ACC112 (cell line): ENCODE data around the gene TBC1D22A.

Source experiments
- H2AFZ ChIP-seq: fragments of 200-600 bp; sonication (generic); one replicate; pipeline ENCODE4 v1.6.0; 2017; ENCODE audit warnings: antibody characterized with exemption, low read length; ENCODE audit not compliant: unreplicated experiment
- H3K27ac ChIP-seq: fragments of 200-600 bp; sonication (generic); 2 replicates; pipeline ENCODE4 v1.5.1; 2014; ENCODE audit warnings: low read depth, mild to moderate bottlenecking, antibody characterized with exemption, low read length, moderate library complexity
- H3K27me3 ChIP-seq: fragments of 200-600 bp; sonication (generic); 2 replicates; pipeline ENCODE4 v1.6.1; 2014; ENCODE audit warnings: mild to moderate bottlenecking, antibody characterized with exemption, low read length, moderate library complexity, mixed read lengths; ENCODE audit not compliant: insufficient read depth
- H3K36me3 ChIP-seq: fragments of 200-600 bp; sonication (generic); 2 replicates; pipeline ENCODE4 v1.6.1; 2016; ENCODE audit warnings: mild to moderate bottlenecking, antibody characterized with exemption, low read length, moderate library complexity, mixed read lengths; ENCODE audit not compliant: insufficient read depth
- H3K4me1 ChIP-seq: fragments of 200-600 bp; sonication (generic); one replicate; pipeline ENCODE4 v1.6.1; 2016; ENCODE audit warnings: low read length, mixed read lengths; ENCODE audit not compliant: insufficient read depth, unreplicated experiment, control insufficient read depth
- H3K4me3 ChIP-seq: fragments of 200-600 bp; sonication (generic); 2 replicates; pipeline ENCODE4 v1.5.1; 2014; ENCODE audit warnings: mild to moderate bottlenecking, low read depth, low read length
- H3K79me2 ChIP-seq: fragments of 200-600 bp; sonication (generic); one replicate; pipeline ENCODE4 v1.6.0; 2016; ENCODE audit warnings: low read length; ENCODE audit not compliant: control insufficient read depth, unreplicated experiment, insufficient read depth

Gene TBC1D22A

GRCh38 chr22:46789992-46790391 is 27.5 kb downstream of the TBC1D22A start:
- H3K27ac ChIP-seq, result no peak overlapping the region
- peaks cover 2% of the 10 kb centered on the region for H3K79me2 ChIP-seq
- H3K4me1 ChIP-seq, result peaks cover 4% of the 10 kb centered on the region
- H3K4me3 ChIP-seq, result no peak overlapping the region
- no peaks in the 10 kb centered on the region for H3K36me3 ChIP-seq
- no peaks in the 10 kb centered on the region for H3K27me3 ChIP-seq
- H2AFZ ChIP-seq, result no peak overlapping the region

GRCh38 chr22:46791201-46791731 is 28.8 kb downstream of the TBC1D22A start:
- H3K27me3 ChIP-seq, result no peaks in the 10 kb centered on the region
- H2AFZ ChIP-seq, result no peak overlapping the region
- H3K27ac ChIP-seq, result peak overlapping the region; percentile 39; the same call in 1 of the 2 replicates
- H3K79me2 ChIP-seq, result peaks cover 2% of the 10 kb centered on the region
- no peak overlapping the region for H3K4me3 ChIP-seq
- no peaks in the 10 kb centered on the region for H3K36me3 ChIP-seq
- peaks cover 4% of the 10 kb centered on the region for H3K4me1 ChIP-seq

DNA sequence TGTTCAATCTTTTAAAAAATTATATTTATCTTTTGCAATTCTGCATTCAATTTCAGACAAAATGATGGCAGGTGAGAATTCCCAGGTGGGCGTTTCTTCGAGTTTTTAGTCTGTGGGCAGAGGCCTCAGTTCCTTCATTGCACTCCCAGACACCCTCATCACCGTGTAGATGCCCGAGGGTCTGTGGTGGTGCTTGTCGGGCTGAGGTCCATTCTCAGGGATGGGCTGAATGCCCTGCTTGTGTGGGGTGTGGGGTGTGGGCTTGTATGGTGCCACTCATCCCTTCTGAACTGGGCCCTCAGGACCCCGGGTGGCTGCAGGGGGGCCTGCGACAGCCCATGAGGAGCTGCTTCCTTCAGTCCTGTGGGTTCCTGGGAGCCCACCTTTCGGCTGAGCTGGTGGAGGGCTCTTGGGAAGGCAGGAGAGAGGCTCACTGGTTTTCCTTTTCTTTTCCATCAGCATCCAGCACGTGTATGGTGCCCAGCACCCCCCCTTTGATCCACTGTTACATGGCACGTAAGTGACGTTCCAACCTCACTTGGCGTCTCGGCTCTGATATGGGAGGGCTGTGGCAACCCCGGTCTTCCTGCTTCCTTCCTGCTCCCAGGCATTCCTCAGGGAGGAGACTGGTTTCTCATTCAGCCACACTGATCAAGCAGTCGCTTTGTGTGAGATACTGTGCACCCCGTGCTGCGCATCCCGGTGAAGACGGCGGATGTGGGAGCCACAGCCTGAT is 29.8 kb downstream of the TBC1D22A start:
- Histone ChIP-seq H2AFZ (no peak overlapping the region), H3K27me3 (no peaks in the 10 kb centered on the region), H3K4me3 (no peak overlapping the region), H3K27ac (no peak overlapping the region), H3K4me1 (peaks cover 4% of the 10 kb centered on the region), H3K79me2 (peaks cover under 1% of the 10 kb centered on the region), H3K36me3 (no peaks in the 10 kb centered on the region)

DNA sequence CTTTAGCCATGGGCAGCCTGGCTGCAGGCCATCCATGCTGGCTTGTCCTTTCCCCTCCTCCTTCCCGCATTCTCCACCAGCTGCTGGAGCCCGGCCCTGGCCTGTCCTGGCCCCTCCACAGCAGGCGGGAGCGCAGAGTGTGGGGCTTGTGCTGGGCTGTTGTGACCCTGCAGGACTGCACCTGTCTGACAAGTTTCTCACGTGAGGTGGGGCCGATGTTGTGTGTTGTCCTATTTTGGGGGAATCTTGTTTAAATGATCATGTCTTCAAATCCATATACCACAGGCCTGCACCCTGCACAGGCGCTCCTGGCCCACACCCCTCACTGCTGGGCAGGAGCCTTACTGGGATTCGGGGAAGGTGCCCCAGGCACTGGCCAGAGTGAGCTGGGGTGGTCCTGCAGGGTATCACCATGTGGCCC is 30.4 kb downstream of the TBC1D22A start:
- no peak overlapping the region for H3K4me3 ChIP-seq
- no peaks in the 10 kb centered on the region for H3K79me2 ChIP-seq
- H3K27me3 ChIP-seq, result no peaks in the 10 kb centered on the region
- no peak overlapping the region for H2AFZ ChIP-seq
- H3K4me1 ChIP-seq, result peaks cover 4% of the 10 kb centered on the region
- H3K36me3 ChIP-seq, result no peaks in the 10 kb centered on the region
- H3K27ac ChIP-seq, result no peak overlapping the region

DNA sequence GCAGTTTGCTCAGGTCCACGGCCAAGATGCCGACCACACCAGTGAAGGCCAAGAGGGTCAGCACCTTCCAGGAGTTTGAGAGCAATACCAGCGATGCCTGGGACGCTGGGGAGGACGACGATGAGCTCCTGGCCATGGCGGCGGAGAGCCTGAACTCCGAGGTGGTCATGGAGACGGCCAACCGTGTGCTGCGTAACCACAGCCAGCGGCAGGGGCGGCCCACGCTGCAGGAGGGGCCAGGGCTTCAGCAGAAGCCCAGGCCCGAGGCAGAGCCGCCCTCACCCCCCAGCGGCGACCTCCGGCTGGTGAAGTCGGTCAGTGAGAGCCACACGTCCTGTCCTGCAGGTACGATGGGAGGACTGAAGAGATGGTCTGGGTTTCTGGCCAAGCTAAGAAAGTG is 31.0 kb downstream of the TBC1D22A start:
- Histone ChIP-seq H3K27ac (no peak overlapping the region), H3K79me2 (no peaks in the 10 kb centered on the region)

GRCh38 chr22:46794067-46794466 is 31.6 kb downstream of the TBC1D22A start:
- no peak overlapping the region for H3K27ac ChIP-seq
- H3K4me1 ChIP-seq, result peaks cover 7% of the 10 kb centered on the region
- H2AFZ ChIP-seq, result no peak overlapping the region
- no peaks in the 10 kb centered on the region for H3K36me3 ChIP-seq
- no peak overlapping the region for H3K4me3 ChIP-seq
- no peaks in the 10 kb centered on the region for H3K27me3 ChIP-seq
- no peaks in the 10 kb centered on the region for H3K79me2 ChIP-seq

More for the DNA sequence above, 31.0 kb downstream of the TBC1D22A start:
- Histone ChIP-seq H3K4me3 (no peak overlapping the region), H3K27me3 (no peaks in the 10 kb centered on the region), H3K36me3 (no peaks in the 10 kb centered on the region), H3K4me1 (peaks cover 4% of the 10 kb centered on the region), H2AFZ (no peak overlapping the region)

DNA sequence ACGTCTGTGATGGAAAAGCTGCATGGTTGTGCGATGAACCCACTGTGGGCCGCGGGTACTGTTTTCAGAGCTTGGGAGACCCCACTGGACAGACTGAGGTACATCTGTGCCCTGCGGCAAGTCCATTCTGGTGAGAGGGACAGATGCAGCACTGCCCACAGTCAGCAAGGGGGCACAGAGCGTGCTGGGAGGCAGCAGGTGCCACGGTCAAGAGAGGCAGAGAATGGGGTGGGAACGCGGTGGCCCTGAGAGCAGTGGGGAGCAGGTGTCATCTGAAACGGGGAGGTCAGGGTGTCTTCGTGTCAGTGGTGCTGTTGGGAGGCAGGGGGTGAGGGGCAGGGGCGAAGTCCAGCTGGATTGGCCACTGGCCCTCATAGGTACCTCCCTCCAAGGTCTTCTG is 32.0 kb downstream of the TBC1D22A start:
- Histone ChIP-seq H3K4me1 (peaks cover 7% of the 10 kb centered on the region), H3K36me3 (no peaks in the 10 kb centered on the region), H3K79me2 (no peaks in the 10 kb centered on the region)

DNA sequence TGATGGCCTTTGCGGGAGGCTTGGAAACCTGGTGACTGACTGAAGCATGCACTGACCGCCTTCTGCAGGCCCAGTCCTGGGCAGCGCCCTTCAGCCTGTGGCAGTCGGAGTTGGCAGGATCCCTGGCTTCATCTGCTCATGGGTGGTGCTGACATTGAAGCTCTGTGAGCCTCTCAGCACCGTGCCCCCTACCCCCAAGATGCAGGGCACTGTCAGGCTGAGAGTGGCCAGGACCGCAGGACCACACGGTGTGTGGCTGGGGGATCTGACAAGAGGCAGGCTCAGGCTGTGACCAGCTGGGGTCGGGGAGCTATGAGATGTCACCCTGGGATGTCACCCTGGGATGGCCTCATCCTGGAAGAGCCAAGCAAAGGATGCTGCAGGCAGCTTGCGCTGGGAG is 32.7 kb downstream of the TBC1D22A start:
- Histone ChIP-seq H2AFZ (no peak overlapping the region), H3K4me3 (no peak overlapping the region), H3K27ac (no peak overlapping the region), H3K27me3 (no peaks in the 10 kb centered on the region), H3K79me2 (no peaks in the 10 kb centered on the region), H3K36me3 (no peaks in the 10 kb centered on the region), H3K4me1 (peaks cover 7% of the 10 kb centered on the region)

More for the DNA sequence above, 32.0 kb downstream of the TBC1D22A start:
- H3K27ac ChIP-seq, result no peak overlapping the region
- no peaks in the 10 kb centered on the region for H3K27me3 ChIP-seq
- H3K4me3 ChIP-seq, result no peak overlapping the region
- no peak overlapping the region for H2AFZ ChIP-seq

DNA sequence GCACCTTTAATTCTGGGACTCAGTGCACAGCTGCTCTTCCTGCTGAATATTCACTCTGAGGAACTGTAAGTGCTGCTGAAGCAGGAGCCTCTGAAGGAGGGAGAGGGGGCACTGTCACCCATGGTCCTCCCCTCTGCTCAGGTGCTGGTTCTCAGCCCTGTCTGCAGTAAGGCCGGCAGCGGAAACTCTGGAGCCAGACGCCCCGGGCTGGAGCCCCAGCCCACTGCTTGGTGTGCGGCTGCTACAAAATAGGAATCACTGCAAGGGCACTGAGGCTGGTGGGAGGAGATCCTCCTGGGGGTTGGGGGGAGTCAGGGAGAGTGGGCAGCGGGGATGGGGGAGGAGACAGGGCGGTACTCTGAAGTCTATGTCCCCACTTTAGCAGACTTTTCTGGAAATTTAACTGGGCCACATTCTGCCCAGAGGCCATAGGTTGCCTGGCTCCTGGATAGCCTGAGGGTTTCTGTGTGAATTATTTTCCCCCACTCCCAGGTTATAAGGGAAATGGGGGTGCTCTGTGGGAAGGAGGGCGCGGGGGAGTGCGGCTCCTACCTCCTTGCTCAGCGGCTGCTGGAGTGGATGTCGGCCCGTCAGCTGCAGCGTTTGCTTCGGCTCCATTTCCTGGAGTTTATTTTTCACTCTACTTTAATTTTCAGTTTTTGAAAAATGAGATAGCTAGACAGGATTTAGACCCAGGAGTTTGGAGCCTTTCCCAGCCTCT is 33.6 kb downstream of the TBC1D22A start:
- H2AFZ ChIP-seq, result no peak overlapping the region
- H3K4me1 ChIP-seq, result peaks cover 6% of the 10 kb centered on the region
- H3K27ac ChIP-seq, result no peak overlapping the region
- H3K36me3 ChIP-seq, result no peaks in the 10 kb centered on the region
- no peak overlapping the region for H3K4me3 ChIP-seq
- no peaks in the 10 kb centered on the region for H3K27me3 ChIP-seq
- H3K79me2 ChIP-seq, result no peaks in the 10 kb centered on the region

DNA sequence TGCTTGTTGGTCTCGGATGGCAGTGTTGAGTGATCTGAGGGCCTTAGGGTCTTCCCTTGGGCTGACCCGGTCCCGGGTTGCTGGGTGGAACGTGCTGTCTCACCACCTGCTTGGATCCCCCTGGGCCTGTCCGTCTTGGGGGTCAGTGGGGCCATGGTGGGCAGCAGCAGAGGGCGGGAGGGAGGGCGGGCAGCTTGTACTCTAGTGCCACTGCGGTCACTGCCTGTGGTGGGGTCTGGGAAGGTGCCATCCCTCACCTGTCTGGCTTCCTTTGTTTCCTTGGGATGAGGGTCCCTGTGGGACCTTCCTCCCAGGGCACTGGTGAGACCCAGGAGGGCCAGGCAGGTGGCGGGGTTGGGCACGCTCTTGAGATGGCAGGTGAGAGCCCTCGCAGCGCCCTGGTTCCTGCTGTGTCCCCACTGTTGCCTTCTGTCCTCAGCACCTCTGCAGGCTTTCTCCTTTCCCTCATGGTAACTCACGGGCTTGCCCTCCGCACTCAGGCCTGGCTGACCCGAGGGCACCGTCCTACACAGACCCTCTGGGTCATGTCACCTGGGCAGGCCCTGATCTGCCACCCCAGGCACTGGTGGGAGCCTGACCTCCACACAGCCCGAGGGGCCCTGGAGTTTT is 34.2 kb downstream of the TBC1D22A start:
- Histone ChIP-seq H3K4me3 (no peak overlapping the region), H3K4me1 (peaks cover 3% of the 10 kb centered on the region), H3K36me3 (no peaks in the 10 kb centered on the region), H3K79me2 (no peaks in the 10 kb centered on the region), H2AFZ (no peak overlapping the region), H3K27ac (no peak overlapping the region), H3K27me3 (no peaks in the 10 kb centered on the region)
